GM10266 (cell line): ENCODE results near the gene FBXW2.

ENCODE experiments used
- DNase-seq: peaks from one replicate; pipeline ENCODE4 v3.0.0; 2012; ENCODE audit errors: extremely low spot score
- CTCF ChIP-seq: IDR thresholded peaks from 2 replicates; pipeline ENCODE4 v1.5.1; 2012; ENCODE audit warnings: mild to moderate bottlenecking, low read depth; ENCODE audit not compliant: control insufficient read depth, insufficient read depth; ENCODE audit errors: missing control alignments

The FBXW2 gene

GRCh38 chr9:120737416-120738165 is 55.6 kb downstream of the FBXW2 start:
- no peak for TF ChIP-seq CTCF
- DNase-seq, result no peak

- no peak for TF ChIP-seq CTCF
- no peak for DNase-seq
These were observed 56.3 kb downstream of the FBXW2 start for GRCh38 chr9:120736881-120737280.

GRCh38 chr9:120735415-120736126 is 57.6 kb downstream of the FBXW2 start:
- no peak for DNase-seq
- no peak for TF ChIP-seq CTCF

- TF ChIP-seq CTCF, result no peak
- no peak for DNase-seq
These were observed 58.4 kb downstream of the FBXW2 start for GRCh38 chr9:120734607-120735410.

GRCh38 chr9:120733190-120733589 is 60.0 kb downstream of the FBXW2 start:
- no peak for DNase-seq
- TF ChIP-seq CTCF, result no peak

GRCh38 chr9:120730654-120731514 is 62.3 kb downstream of the FBXW2 start:
- no peak for TF ChIP-seq CTCF
- DNase-seq, result no peak
